Stimulated activated naive CD8-positive, alpha-beta T cell treated with anti-CD3 and anti-CD28 coated beads, Interleukin-15, amount 100 ng/mL, for 72 hours (primary cell): ENCODE measurements around the gene PARP1.
"Not testable (repeated sequence)": the region's sequence is repeated elsewhere in the genome, so short reads cannot be mapped to it uniquely, and the experiment has no call there.

Source experiments
- ATAC-seq: fragments of 150-1000 bp; cut with Tn5 transposase; 2 replicates; pipeline ENCODE4 v1.10.0; 2021; ENCODE audit warnings: mild to moderate bottlenecking, moderate library complexity
- DNase-seq, 2 donors: peaks; one replicate each; pipeline ENCODE4 v3.0.0; 2021 to 2022
- H3K27ac Mint-ChIP-seq, 2 donors: one replicate each; pipeline ENCODE4 v1.8.0; 2022; ENCODE audit warnings: mild to moderate bottlenecking in 2 of 2, mixed read lengths in 2 of 2, moderate library complexity in 2 of 2
- H3K27me3 Mint-ChIP-seq: one replicate; pipeline ENCODE4 v1.8.0; 2022; ENCODE audit warnings: mixed read lengths
- H3K4me1 Mint-ChIP-seq: one replicate; pipeline ENCODE4 v1.8.0; 2022; ENCODE audit warnings: mild to moderate bottlenecking, mixed read lengths
- H3K4me3 Mint-ChIP-seq, 2 donors: one replicate each; pipeline ENCODE4 v1.8.0; 2022; ENCODE audit warnings: mild to moderate bottlenecking in 2 of 2, mixed read lengths in 2 of 2, moderate library complexity in 1 of 2
- H3K9me3 Mint-ChIP-seq, 2 donors: one replicate each; pipeline ENCODE4 v1.8.0; 2022; ENCODE audit warnings: mixed read lengths in 2 of 2

The PARP1 gene

GRCh38 chr1:226436855-226437491 is 29.1 kb upstream of the PARP1 start:
- Mint-ChIP-seq H3K27me3 (no peaks in the 10 kb centered on the region), H3K27ac (no peak overlapping the region), H3K4me1 (no peaks in the 10 kb centered on the region), H3K9me3 (no peaks in the 10 kb centered on the region), H3K4me3 (no peak overlapping the region)
- no peak for DNase-seq
- ATAC-seq = no peak

DNA sequence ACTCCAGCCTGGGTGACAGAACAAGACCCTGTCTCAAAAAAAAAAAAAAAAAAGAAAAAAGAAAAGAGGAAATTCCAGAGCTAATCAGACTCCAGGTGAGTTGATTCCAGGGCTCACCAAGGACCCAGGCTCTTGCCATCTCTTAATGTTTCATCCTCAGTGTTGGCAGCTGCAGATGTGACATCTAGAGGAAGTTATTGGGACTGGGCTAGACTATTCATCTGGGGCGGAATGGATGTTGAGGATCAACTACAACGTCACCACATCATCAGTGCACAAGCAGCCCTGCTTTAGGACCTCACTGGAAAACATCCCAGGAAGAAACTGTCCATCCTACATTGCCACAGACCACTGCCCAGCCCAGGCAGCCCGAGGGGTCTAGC is 28.6 kb upstream of the PARP1 start:
- no peaks in the 10 kb centered on the region for H3K9me3 Mint-ChIP-seq
- DNase-seq (no peak), ATAC-seq (no peak)
- H3K27ac Mint-ChIP-seq = no peak overlapping the region
- H3K4me1 Mint-ChIP-seq = no peaks in the 10 kb centered on the region
- no peaks in the 10 kb centered on the region for H3K27me3 Mint-ChIP-seq
- H3K4me3 Mint-ChIP-seq = no peak overlapping the region

- H3K4me1 Mint-ChIP-seq = peaks cover 14% of the 10 kb centered on the region
- no peaks in the 10 kb centered on the region for H3K27me3 Mint-ChIP-seq
- no peak for DNase-seq
- ATAC-seq = no peak
- H3K9me3 Mint-ChIP-seq = no peaks in the 10 kb centered on the region
- no peak overlapping the region for H3K27ac Mint-ChIP-seq
- no peak overlapping the region for H3K4me3 Mint-ChIP-seq
Observed at GRCh38 chr1:226433341-226433720, 25.4 kb upstream of the PARP1 start.

GRCh38 chr1:226432586-226433340 is 24.9 kb upstream of the PARP1 start:
- no peaks in the 10 kb centered on the region for H3K27me3 Mint-ChIP-seq
- no peak overlapping the region for H3K4me3 Mint-ChIP-seq
- DNase-seq (no peak), ATAC-seq (no peak)
- no peaks in the 10 kb centered on the region for H3K9me3 Mint-ChIP-seq
- peaks cover 19% of the 10 kb centered on the region for H3K4me1 Mint-ChIP-seq
- no peak overlapping the region for H3K27ac Mint-ChIP-seq

- not testable (repeated sequence) for H3K27me3 Mint-ChIP-seq, DNase-seq, H3K9me3 Mint-ChIP-seq, H3K27ac Mint-ChIP-seq, H3K4me3 Mint-ChIP-seq, ATAC-seq
- peaks cover 25% of the 10 kb centered on the region for H3K4me1 Mint-ChIP-seq
Observed at GRCh38 chr1:226431898-226432297, 24.0 kb upstream of the PARP1 start.

DNA sequence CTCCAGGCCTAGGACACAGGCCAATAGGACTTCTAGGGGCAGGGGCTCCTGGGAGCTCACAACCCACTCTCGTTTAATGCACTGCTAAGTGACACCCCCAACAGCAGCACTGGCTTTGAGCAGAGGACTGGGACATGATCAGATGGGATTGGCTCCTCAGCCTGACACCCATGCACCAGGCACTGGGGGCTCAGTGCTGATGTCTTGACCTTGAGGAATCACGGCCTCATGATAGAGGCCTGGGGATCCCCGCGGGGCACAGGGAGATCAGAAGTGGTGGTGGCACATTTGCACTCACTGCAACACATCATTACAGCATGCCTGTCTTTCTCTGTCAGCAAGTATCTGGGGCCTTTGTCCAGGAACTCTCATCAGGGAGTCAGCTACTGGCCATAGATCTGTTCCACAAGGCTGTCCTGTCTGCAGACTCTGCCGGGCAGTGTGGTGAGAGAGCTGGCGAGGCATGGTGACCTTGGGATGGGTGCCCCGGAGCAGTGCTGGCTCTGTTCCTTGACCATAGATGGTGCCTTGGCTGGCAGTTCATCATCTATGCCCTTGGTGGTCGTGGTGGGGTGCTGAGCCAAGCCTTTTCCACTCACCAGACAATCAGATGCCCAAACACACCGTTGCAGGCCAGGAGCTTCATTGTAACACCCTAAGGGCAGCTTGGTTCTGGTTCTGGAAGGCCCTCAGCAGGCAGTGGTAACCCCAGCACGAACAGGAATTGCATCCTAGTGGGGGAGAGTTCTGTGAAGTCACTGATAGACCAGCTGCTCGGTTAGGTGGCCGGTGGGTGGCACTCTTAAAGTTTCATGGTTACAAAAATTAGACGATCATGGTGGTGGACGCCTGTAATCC is 22.2 kb upstream of the PARP1 start:
- no peaks in the 10 kb centered on the region for H3K9me3 Mint-ChIP-seq
- no peaks in the 10 kb centered on the region for H3K27me3 Mint-ChIP-seq
- no peak overlapping the region for H3K27ac Mint-ChIP-seq
- DNase-seq (no peak), ATAC-seq (no peak)
- H3K4me1 Mint-ChIP-seq = peaks cover 37% of the 10 kb centered on the region
- no peak overlapping the region for H3K4me3 Mint-ChIP-seq

DNA sequence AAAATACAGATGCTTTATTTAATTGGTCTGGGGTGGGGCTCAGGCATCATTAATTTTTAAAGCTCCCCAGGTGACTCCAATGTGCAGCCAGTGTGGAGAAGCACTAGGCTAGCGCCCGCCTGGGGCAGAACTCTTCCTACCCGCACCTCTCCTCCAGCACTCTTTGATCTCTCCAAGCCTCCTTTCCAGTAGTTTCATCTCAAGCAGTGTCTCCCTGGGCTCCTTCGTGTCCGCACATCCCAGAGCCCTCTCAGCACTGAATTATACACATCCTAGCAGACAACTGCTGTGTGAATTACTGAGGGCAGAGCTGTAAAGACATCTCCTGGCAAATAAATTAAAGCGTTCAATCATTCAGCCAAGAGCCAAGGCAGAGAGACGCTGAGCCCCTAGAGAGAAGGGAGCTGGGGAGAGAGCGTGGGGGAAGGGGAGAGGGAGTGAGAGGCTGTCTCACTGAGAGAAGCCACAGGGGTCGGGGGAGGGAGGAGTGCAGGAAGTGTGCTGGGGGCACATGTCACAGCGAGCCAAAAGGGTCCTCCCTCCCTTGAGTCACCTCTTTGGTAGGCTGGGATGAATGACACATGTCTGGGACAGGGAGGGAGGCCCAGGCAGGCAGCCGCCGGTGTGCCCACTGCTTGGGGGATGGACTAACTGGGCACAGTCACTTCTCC is 21.0 kb upstream of the PARP1 start:
- Mint-ChIP-seq H3K4me3 (no peak overlapping the region), H3K9me3 (no peaks in the 10 kb centered on the region), H3K4me1 (peaks cover 37% of the 10 kb centered on the region), H3K27ac (peak overlapping the region in 1 of 2 donors; percentile 79), H3K27me3 (no peaks in the 10 kb centered on the region)
- ATAC-seq (peak; percentile 34), DNase-seq (no peak)

GRCh38 chr1:226428348-226428747 is 20.5 kb upstream of the PARP1 start:
- H3K4me3 Mint-ChIP-seq = no peak overlapping the region
- ATAC-seq = no peak
- H3K4me1 Mint-ChIP-seq = peaks cover 37% of the 10 kb centered on the region
- DNase-seq = no peak
- H3K9me3 Mint-ChIP-seq = no peaks in the 10 kb centered on the region
- H3K27me3 Mint-ChIP-seq = no peaks in the 10 kb centered on the region
- H3K27ac Mint-ChIP-seq = no peak overlapping the region

GRCh38 chr1:226427131-226427530 is 19.2 kb upstream of the PARP1 start:
- peak overlapping the region in 1 of 2 donors; percentile 46 for H3K4me3 Mint-ChIP-seq
- H3K4me1 Mint-ChIP-seq = peaks cover 37% of the 10 kb centered on the region
- no peaks in the 10 kb centered on the region for H3K9me3 Mint-ChIP-seq

DNA sequence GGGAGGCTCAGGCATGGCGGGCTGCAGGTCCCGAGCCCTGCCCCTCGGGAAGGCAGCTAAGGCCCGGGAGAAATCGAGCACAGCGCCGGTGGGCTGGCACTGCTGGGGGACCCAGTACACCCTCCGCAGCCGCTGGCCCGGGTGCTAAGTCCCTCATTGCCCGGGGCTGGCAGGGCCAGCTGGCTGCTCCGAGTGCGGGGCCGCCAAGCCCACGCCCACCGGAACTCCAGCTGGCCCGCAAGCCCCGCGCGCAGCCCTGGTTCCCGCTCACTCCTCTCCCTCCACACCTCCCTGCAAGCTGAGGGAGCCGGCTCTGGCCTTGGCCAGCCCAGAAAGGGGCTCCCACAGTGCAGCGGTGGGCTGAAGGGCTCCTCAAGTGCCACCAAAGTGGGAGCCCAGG is 18.5 kb upstream of the PARP1 start:
- DNase-seq, ATAC-seq, H3K9me3 Mint-ChIP-seq, H3K27ac Mint-ChIP-seq, H3K27me3 Mint-ChIP-seq, H3K4me3 Mint-ChIP-seq: not testable (repeated sequence)
- H3K4me1 Mint-ChIP-seq = peaks cover 37% of the 10 kb centered on the region

More at GRCh38 chr1:226427131-226427530, 19.2 kb upstream of the PARP1 start:
- Mint-ChIP-seq H3K27ac (no peak overlapping the region), H3K27me3 (no peaks in the 10 kb centered on the region)
- DNase-seq (no peak), ATAC-seq (no peak)

GRCh38 chr1:226425431-226426031 is 17.6 kb upstream of the PARP1 start:
- Mint-ChIP-seq H3K9me3 (no peaks in the 10 kb centered on the region), H3K4me1 (peaks cover 37% of the 10 kb centered on the region), H3K27ac (peak overlapping the region in 1 of 2 donors; percentile 54), H3K27me3 (no peaks in the 10 kb centered on the region), H3K4me3 (peak overlapping the region; percentile 75 to 79)
- peak in 1 of 2 donors; percentile 52 for DNase-seq
- peak; percentile 80 for ATAC-seq

- ATAC-seq (peak; percentile 31), DNase-seq (no peak)
- H3K4me3 Mint-ChIP-seq = no peak overlapping the region
- peaks cover 37% of the 10 kb centered on the region for H3K4me1 Mint-ChIP-seq
- H3K9me3 Mint-ChIP-seq = no peaks in the 10 kb centered on the region
- H3K27ac Mint-ChIP-seq = no peak overlapping the region
- H3K27me3 Mint-ChIP-seq = no peaks in the 10 kb centered on the region
Observed at GRCh38 chr1:226425004-226425378, 17.1 kb upstream of the PARP1 start.

GRCh38 chr1:226424221-226425003 is 16.5 kb upstream of the PARP1 start:
- H3K9me3 Mint-ChIP-seq = no peaks in the 10 kb centered on the region
- peak in 1 of 2 donors; percentile 37 for DNase-seq
- no peak overlapping the region for H3K4me3 Mint-ChIP-seq
- H3K4me1 Mint-ChIP-seq = peaks cover 36% of the 10 kb centered on the region
- peak; percentile 80 for ATAC-seq
- H3K27ac Mint-ChIP-seq = peak overlapping the region in 1 of 2 donors; percentile 67
- no peaks in the 10 kb centered on the region for H3K27me3 Mint-ChIP-seq

DNA sequence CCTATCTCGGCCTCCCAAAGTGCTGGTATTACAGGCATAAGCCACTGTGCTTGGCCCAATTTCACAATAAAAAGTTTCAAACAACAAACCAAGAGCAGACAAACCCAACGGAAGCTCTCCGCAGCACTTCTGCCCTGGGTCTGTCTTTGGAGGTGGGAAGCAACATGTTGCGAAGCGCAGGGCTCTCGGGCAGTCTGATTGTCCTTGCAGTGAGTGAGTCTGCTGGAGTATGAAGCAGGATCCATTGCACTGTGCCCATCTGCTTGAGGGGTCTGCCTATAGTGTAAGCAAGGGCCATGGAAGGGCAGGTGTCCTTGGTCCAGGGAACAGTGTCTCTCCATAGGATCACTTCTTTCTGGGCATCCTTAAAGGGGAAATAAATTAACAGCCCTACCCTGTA is 14.6 kb upstream of the PARP1 start:
- Mint-ChIP-seq H3K27me3 (no peaks in the 10 kb centered on the region), H3K27ac (no peak overlapping the region), H3K9me3 (no peaks in the 10 kb centered on the region), H3K4me3 (no peak overlapping the region), H3K4me1 (peaks cover 33% of the 10 kb centered on the region)
- DNase-seq (no peak), ATAC-seq (no peak)
